Glutamatergic neuron (in vitro differentiated cells): Measurements from ENCODE around the gene SCML1. TPM values are rescaled to one million over a fixed set of nuclear protein-coding genes. Genes with fewer than 3 reads are reported as not detected.

ENCODE experiments used
- DNase-seq: peaks from one replicate; pipeline ENCODE4 v3.0.0; 2022
- H3K27ac Mint-ChIP-seq: one replicate; pipeline ENCODE4 v1.8.0; 2020; ENCODE audit warnings: mild to moderate bottlenecking, mixed read lengths, inconsistent platforms; ENCODE audit not compliant: unreplicated experiment
- H3K27me3 Mint-ChIP-seq: one replicate; pipeline ENCODE4 v1.8.0; 2020; ENCODE audit warnings: mild to moderate bottlenecking, moderate library complexity, mixed read lengths, inconsistent platforms; ENCODE audit not compliant: unreplicated experiment
- H3K36me3 Mint-ChIP-seq: one replicate; pipeline ENCODE4 v1.8.0; 2020; ENCODE audit warnings: mild to moderate bottlenecking, mixed read lengths, inconsistent platforms; ENCODE audit not compliant: unreplicated experiment
- H3K4me1 Mint-ChIP-seq: one replicate; pipeline ENCODE4 v1.8.0; 2020; ENCODE audit warnings: mild to moderate bottlenecking, low read depth, mixed read lengths, inconsistent platforms; ENCODE audit not compliant: unreplicated experiment
- H3K4me3 Mint-ChIP-seq: one replicate; pipeline ENCODE4 v1.8.0; 2020; ENCODE audit warnings: mild to moderate bottlenecking, mixed read lengths, inconsistent platforms; ENCODE audit not compliant: unreplicated experiment
- H3K9me3 Mint-ChIP-seq: one replicate; pipeline ENCODE4 v1.8.0; 2020; ENCODE audit warnings: mild to moderate bottlenecking, moderate library complexity, mixed read lengths, inconsistent platforms; ENCODE audit not compliant: unreplicated experiment
- CTCF ChIP-seq: fragments of 200-600 bp; sonication (generic); IDR thresholded peaks from one replicate; pipeline ENCODE4 v1.5.0; 2021; ENCODE audit not compliant: partially characterized antibody, unreplicated experiment
- total RNA-seq: library from RNA; stranded (reverse); fragmentation: NEBNext Ultra II Directional; extraction: Animal tissue kit (Norgen Biotek cat#: 25700); gene quantifications from one replicate; pipeline ENCODE4 v1.2.1, GENCODE V29; 2021; ENCODE audit not compliant: unreplicated experiment

SCML1 gene
- total RNA-seq, 1 donor from 2014 or later: 2.7 TPM

GRCh38 chrX:17697191-17697590 lies 40.1 kb upstream of the SCML1 start:
- no peak for TF ChIP-seq CTCF
- H3K27ac Mint-ChIP-seq: no peak overlapping the region
- H3K27me3 Mint-ChIP-seq: no peaks in the 10 kb centered on the region
- peaks cover 3% of the 10 kb centered on the region for H3K9me3 Mint-ChIP-seq
- no peaks in the 10 kb centered on the region for H3K36me3 Mint-ChIP-seq
- H3K4me3 Mint-ChIP-seq: no peak overlapping the region
- H3K4me1 Mint-ChIP-seq: peaks cover 7% of the 10 kb centered on the region
- no peak for DNase-seq

GRCh38 chrX:17700976-17701375 lies 36.3 kb upstream of the SCML1 start:
- Mint-ChIP-seq H3K27me3 (no peaks in the 10 kb centered on the region), H3K4me3 (no peak overlapping the region), H3K4me1 (no peaks in the 10 kb centered on the region), H3K36me3 (no peaks in the 10 kb centered on the region), H3K27ac (no peak overlapping the region), H3K9me3 (no peaks in the 10 kb centered on the region)
- no peak for TF ChIP-seq CTCF
- no peak for DNase-seq

GRCh38 chrX:17703201-17703600 lies 34.1 kb upstream of the SCML1 start:
- Mint-ChIP-seq H3K27me3 (no peaks in the 10 kb centered on the region), H3K9me3 (no peaks in the 10 kb centered on the region), H3K4me1 (no peaks in the 10 kb centered on the region), H3K36me3 (no peaks in the 10 kb centered on the region), H3K27ac (no peak overlapping the region), H3K4me3 (no peak overlapping the region)
- DNase-seq: no peak
- TF ChIP-seq CTCF: no peak

GRCh38 chrX:17705211-17705610 lies 32.1 kb upstream of the SCML1 start:
- Mint-ChIP-seq H3K4me3 (no peak overlapping the region), H3K27ac (no peak overlapping the region), H3K9me3 (no peaks in the 10 kb centered on the region), H3K36me3 (no peaks in the 10 kb centered on the region), H3K4me1 (no peaks in the 10 kb centered on the region), H3K27me3 (peaks cover 2% of the 10 kb centered on the region)
- DNase-seq: no peak
- no peak for TF ChIP-seq CTCF

GRCh38 chrX:17706676-17707075 lies 30.6 kb upstream of the SCML1 start:
- peaks cover 2% of the 10 kb centered on the region for H3K27me3 Mint-ChIP-seq
- no peak for TF ChIP-seq CTCF
- H3K27ac Mint-ChIP-seq: no peak overlapping the region
- no peak overlapping the region for H3K4me3 Mint-ChIP-seq
- no peak for DNase-seq
- no peaks in the 10 kb centered on the region for H3K4me1 Mint-ChIP-seq
- H3K36me3 Mint-ChIP-seq: no peaks in the 10 kb centered on the region
- H3K9me3 Mint-ChIP-seq: no peaks in the 10 kb centered on the region
